ENCODE data around the gene USP9X. TPM values are rescaled to one million over a fixed set of nuclear protein-coding genes. Genes with fewer than 3 reads are reported as not detected.

The USP9X gene
- total RNA-seq, 6 experiments from 2014 or later, result 54.1 to 73.0 (median 60.9) TPM

- Mint-ChIP-seq H3K4me1 (ENCODE audit: low read depth) (peaks cover 7% of the 10 kb centered on the region; the same call in 1 of the 2 replicates), H3K36me3 (ENCODE audit: low read depth) (no peaks in the 10 kb centered on the region), H3K4me3 (no peak overlapping the region), H3K27me3 (ENCODE audit: insufficient read depth) (no peaks in the 10 kb centered on the region), H3K9me3 (no peaks in the 10 kb centered on the region), H3K27ac (no peak overlapping the region)
- DNase-seq, result no peak
- no peak for TF ChIP-seq CTCF (IDR thresholded peaks at IDR 0.05)
Observed at GRCh38 chrX:41128955-41129354, 43.7 kb downstream of the USP9X start.

GRCh38 chrX:41131766-41132165, 46.5 kb downstream of the USP9X start:
- H3K36me3 Mint-ChIP-seq (ENCODE audit: low read depth), result no peaks in the 10 kb centered on the region
- no peak for DNase-seq
- H3K9me3 Mint-ChIP-seq, result no peaks in the 10 kb centered on the region
- no peak for TF ChIP-seq CTCF (IDR thresholded peaks at IDR 0.05)
- H3K27ac Mint-ChIP-seq, result no peak overlapping the region
- no peak overlapping the region for H3K4me3 Mint-ChIP-seq
- H3K27me3 Mint-ChIP-seq (ENCODE audit: insufficient read depth), result no peaks in the 10 kb centered on the region
- H3K4me1 Mint-ChIP-seq (ENCODE audit: low read depth), result no peaks in the 10 kb centered on the region; the same call in 1 of the 2 replicates

GRCh38 chrX:41133551-41133950, 48.3 kb downstream of the USP9X start:
- Mint-ChIP-seq H3K27me3 (ENCODE audit: insufficient read depth) (no peaks in the 10 kb centered on the region), H3K36me3 (ENCODE audit: low read depth) (no peaks in the 10 kb centered on the region), H3K4me3 (no peak overlapping the region), H3K4me1 (ENCODE audit: low read depth) (no peaks in the 10 kb centered on the region), H3K9me3 (no peaks in the 10 kb centered on the region), H3K27ac (no peak overlapping the region)
- no peak for DNase-seq
- TF ChIP-seq CTCF (IDR thresholded peaks at IDR 0.05), result no peak

GRCh38 chrX:41137589-41137988, 52.3 kb downstream of the USP9X start:
- Mint-ChIP-seq H3K9me3 (no peaks in the 10 kb centered on the region), H3K27me3 (ENCODE audit: insufficient read depth) (no peaks in the 10 kb centered on the region), H3K27ac (no peak overlapping the region), H3K4me1 (ENCODE audit: low read depth) (no peaks in the 10 kb centered on the region), H3K4me3 (no peak overlapping the region), H3K36me3 (ENCODE audit: low read depth) (no peaks in the 10 kb centered on the region)
- peak; percentile 68 for TF ChIP-seq CTCF (IDR thresholded peaks at IDR 0.05)
- no peak for DNase-seq

- Mint-ChIP-seq H3K27ac (no peak overlapping the region), H3K27me3 (ENCODE audit: insufficient read depth) (no peaks in the 10 kb centered on the region), H3K9me3 (no peaks in the 10 kb centered on the region), H3K4me1 (ENCODE audit: low read depth) (peaks cover 21% of the 10 kb centered on the region), H3K36me3 (ENCODE audit: low read depth) (no peaks in the 10 kb centered on the region), H3K4me3 (no peak overlapping the region)
- no peak for DNase-seq
- no peak for TF ChIP-seq CTCF (IDR thresholded peaks at IDR 0.05)
Observed at GRCh38 chrX:41142130-41142910, 57.1 kb downstream of the USP9X start.
